Activated B cell treated with CpG ODN at 0.5 μM for 24 hours (primary cell): Measurements from ENCODE around the gene SP6. TPM values are rescaled to one million over a fixed set of nuclear protein-coding genes. Genes with fewer than 3 reads are reported as not detected.

Experiments used
- ATAC-seq: fragments of 200-7000 bp; cut with Tn5 transposase; one replicate; pipeline ENCODE4 v1.10.0; 2021; ENCODE audit warnings: low read depth, mild to moderate bottlenecking, moderate library complexity
- CTCF ChIA-PET: fragments of 350-600 bp; sonication (Branson Sonifier 250); formaldehyde crosslinking; loops from one replicate; lab custom pipeline; 2021; ENCODE audit warnings: antibody characterized with exemption; lab: Charles Lee
- POLR2A ChIA-PET: fragments of 350-600 bp; sonication (Branson Sonifier 250); formaldehyde crosslinking; loops from one replicate; lab custom pipeline; 2021; ENCODE audit warnings: antibody characterized with exemption; lab: Charles Lee
- DNase-seq: peaks from one replicate; pipeline ENCODE4 v3.0.0; 2022
- H3K27ac Mint-ChIP-seq: one replicate; pipeline ENCODE4 v1.8.0; 2020; ENCODE audit warnings: mixed read lengths
- H3K27me3 Mint-ChIP-seq: one replicate; pipeline ENCODE4 v1.8.0; 2021; ENCODE audit warnings: mixed read lengths
- H3K36me3 Mint-ChIP-seq: one replicate; pipeline ENCODE4 v1.8.0; 2021; ENCODE audit warnings: low read depth, mixed read lengths
- H3K4me1 Mint-ChIP-seq: one replicate; pipeline ENCODE4 v1.8.0; 2021; ENCODE audit warnings: mixed read lengths
- H3K4me3 Mint-ChIP-seq: one replicate; pipeline ENCODE4 v1.8.0; 2020; ENCODE audit warnings: mild to moderate bottlenecking, mixed read lengths
- H3K9me3 Mint-ChIP-seq: one replicate; pipeline ENCODE4 v1.8.0; 2020; ENCODE audit warnings: mixed read lengths
- intact Hi-C: fragments of 100-400 bp; cut with micrococcal nuclease; formaldehyde crosslinking; loops from one replicate; pipeline ENCODE4 v1.15.1; 2024
- total RNA-seq: library from RNA; stranded (reverse); gene quantifications from 2 replicates; pipeline ENCODE4 v1.2.3, GENCODE V29; 2022
- TF ChIP-seq, protein P1 (sequence below): fragments of 200-600 bp; IDR thresholded peaks from one replicate; pipeline ENCODE4 v1.8.0; 2022; ENCODE audit warnings: antibody characterized with exemption, mild to moderate bottlenecking

The SP6 gene
- total RNA-seq, 1 donor from 2014 or later = 0.09 TPM

GRCh38 chr17:47819475-47819874, 31.5 kb downstream of the SP6 start:
- H3K4me1 Mint-ChIP-seq = peaks cover 26% of the 10 kb centered on the region
- DNase-seq (no peak), ATAC-seq (no peak)
- no peaks in the 10 kb centered on the region for H3K27me3 Mint-ChIP-seq
- no peak overlapping the region for H3K27ac Mint-ChIP-seq
- no peak overlapping the region for H3K4me3 Mint-ChIP-seq
- ChIA-PET CTCF (no interaction called here), POLR2A (interaction anchor here (0.5 to 0.7 kb wide), 3 partner anchors 169 to 1531 kb away, joined by 3 to 8 read pairs (median 5); no protein-coding TSS in a partner anchor)
- no peaks in the 10 kb centered on the region for H3K9me3 Mint-ChIP-seq
- H3K36me3 Mint-ChIP-seq = peaks cover 64% of the 10 kb centered on the region
- TF ChIP-seq, protein P1, sequence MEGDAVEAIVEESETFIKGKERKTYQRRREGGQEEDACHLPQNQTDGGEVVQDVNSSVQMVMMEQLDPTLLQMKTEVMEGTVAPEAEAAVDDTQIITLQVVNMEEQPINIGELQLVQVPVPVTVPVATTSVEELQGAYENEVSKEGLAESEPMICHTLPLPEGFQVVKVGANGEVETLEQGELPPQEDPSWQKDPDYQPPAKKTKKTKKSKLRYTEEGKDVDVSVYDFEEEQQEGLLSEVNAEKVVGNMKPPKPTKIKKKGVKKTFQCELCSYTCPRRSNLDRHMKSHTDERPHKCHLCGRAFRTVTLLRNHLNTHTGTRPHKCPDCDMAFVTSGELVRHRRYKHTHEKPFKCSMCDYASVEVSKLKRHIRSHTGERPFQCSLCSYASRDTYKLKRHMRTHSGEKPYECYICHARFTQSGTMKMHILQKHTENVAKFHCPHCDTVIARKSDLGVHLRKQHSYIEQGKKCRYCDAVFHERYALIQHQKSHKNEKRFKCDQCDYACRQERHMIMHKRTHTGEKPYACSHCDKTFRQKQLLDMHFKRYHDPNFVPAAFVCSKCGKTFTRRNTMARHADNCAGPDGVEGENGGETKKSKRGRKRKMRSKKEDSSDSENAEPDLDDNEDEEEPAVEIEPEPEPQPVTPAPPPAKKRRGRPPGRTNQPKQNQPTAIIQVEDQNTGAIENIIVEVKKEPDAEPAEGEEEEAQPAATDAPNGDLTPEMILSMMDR = no peak
- intact Hi-C loops = no loop called here

DNA sequence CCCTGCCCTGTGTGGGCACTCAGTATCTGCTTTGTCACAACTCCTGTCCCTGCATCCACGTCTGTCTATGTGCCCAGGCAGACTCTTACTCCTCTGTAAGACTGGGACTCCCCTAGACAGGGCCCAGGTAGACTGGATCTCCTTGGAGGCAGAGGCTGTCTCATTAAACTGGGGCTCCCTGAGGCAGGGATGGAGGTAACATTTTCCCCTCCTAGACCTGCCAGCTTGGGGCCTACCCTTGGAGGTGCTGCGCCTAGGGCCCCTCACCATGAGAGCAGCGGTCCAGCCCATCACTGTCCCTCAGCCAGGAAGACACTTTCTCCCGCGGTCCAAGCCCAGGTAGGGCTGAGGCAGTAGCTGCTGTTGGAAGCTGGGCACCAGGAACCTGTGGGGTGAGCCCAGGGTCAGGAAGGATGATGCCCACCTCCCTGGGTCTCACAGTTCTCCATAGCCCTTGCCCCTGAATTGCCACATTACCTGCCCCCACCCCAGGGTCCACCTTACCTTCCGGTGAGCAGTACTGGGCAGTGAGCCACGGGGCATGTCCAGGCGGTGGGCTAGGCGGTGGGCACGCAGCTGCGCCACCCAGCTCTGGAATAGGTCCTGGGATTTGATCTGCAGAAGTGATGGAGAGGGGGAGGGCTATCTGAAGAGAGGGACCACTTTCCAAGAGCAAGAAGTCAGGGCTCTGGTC, 32.8 kb downstream of the SP6 start:
- H3K27me3 Mint-ChIP-seq = no peaks in the 10 kb centered on the region
- no peak for ATAC-seq
- H3K4me3 Mint-ChIP-seq = no peak overlapping the region
- no peaks in the 10 kb centered on the region for H3K9me3 Mint-ChIP-seq
- no peak for DNase-seq
- peaks cover 26% of the 10 kb centered on the region for H3K4me1 Mint-ChIP-seq
- intact Hi-C loops = no loop called here
- POLR2A ChIA-PET = no interaction called here
- TF ChIP-seq, protein P1 = no peak
- CTCF ChIA-PET = no interaction called here
- H3K27ac Mint-ChIP-seq = no peak overlapping the region
- peaks cover 61% of the 10 kb centered on the region for H3K36me3 Mint-ChIP-seq

GRCh38 chr17:47816947-47817346, 34.0 kb downstream of the SP6 start:
- POLR2A ChIA-PET = no interaction called here
- peaks cover 20% of the 10 kb centered on the region for H3K4me1 Mint-ChIP-seq
- no peak overlapping the region for H3K4me3 Mint-ChIP-seq
- DNase-seq = no peak
- H3K36me3 Mint-ChIP-seq = peaks cover 72% of the 10 kb centered on the region
- intact Hi-C loops = no loop called here
- TF ChIP-seq, protein P1 = no peak
- H3K9me3 Mint-ChIP-seq = no peaks in the 10 kb centered on the region
- no peak for ATAC-seq
- H3K27ac Mint-ChIP-seq = no peak overlapping the region
- CTCF ChIA-PET = no interaction called here
- H3K27me3 Mint-ChIP-seq = no peaks in the 10 kb centered on the region

- ATAC-seq (no peak), DNase-seq (no peak)
- H3K9me3 Mint-ChIP-seq = no peaks in the 10 kb centered on the region
- intact Hi-C loops = no loop called here
- H3K4me3 Mint-ChIP-seq = no peak overlapping the region
- no peaks in the 10 kb centered on the region for H3K27me3 Mint-ChIP-seq
- ChIA-PET POLR2A (no interaction called here), CTCF (no interaction called here)
- peaks cover 12% of the 10 kb centered on the region for H3K4me1 Mint-ChIP-seq
- TF ChIP-seq, protein P1 = no peak
- no peak overlapping the region for H3K27ac Mint-ChIP-seq
- H3K36me3 Mint-ChIP-seq = peaks cover 75% of the 10 kb centered on the region
Observed at GRCh38 chr17:47816111-47816735, 34.7 kb downstream of the SP6 start.

DNA sequence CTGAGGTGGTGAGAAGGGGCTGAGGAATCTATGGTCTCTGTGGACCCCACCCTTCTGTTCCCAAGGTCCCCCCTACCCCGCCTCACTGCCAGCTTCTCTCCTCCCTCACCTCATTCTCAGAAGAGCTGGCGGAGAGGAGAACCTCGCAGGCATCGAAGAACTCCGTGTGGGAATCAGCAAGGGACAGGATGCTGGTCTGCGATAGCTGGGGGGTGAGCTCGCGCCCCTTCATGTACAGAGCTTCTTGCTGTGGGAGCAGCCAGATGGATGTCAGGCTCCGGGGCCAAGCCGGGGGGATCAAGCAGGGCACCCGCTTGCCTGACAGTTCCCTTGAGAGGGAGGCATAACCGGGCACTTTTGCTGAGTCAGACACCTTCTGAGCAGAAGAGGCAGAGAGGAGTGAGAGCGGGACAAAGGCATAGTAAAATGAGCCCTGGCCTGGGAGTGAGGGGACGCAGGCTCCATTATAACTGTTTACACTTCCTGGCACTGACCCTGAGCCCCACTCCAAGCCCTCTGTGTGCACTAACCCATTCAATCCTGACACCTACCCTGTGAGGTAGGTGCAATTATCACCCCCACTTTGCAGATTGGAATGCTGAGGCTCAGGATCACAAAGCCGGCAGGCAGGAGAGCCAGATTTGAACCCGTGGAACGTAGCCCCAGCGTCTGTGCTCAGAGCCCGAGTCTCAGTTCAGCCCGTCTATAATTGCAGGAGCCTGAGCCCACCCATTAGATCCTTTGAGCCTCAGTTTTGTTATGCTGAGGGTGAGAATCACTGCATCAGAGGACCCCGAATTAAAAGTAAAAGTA, 35.7 kb downstream of the SP6 start:
- intact Hi-C loops = no loop called here
- DNase-seq (no peak), ATAC-seq (no peak)
- Mint-ChIP-seq H3K27me3 (no peaks in the 10 kb centered on the region), H3K27ac (no peak overlapping the region), H3K4me3 (no peak overlapping the region), H3K4me1 (peaks cover 3% of the 10 kb centered on the region), H3K36me3 (peaks cover 84% of the 10 kb centered on the region), H3K9me3 (no peaks in the 10 kb centered on the region)
- POLR2A ChIA-PET = interaction anchor here (1.3 kb wide), 1 partner anchor 26 kb away, joined by 3 read pairs; the partner anchor contains the start of gene SCRN2
- TF ChIP-seq, protein P1 = no peak
- CTCF ChIA-PET = no interaction called here
